IPS-18c (cell line): ENCODE measurements around the gene TRABD2B.

Experiments used
- H3K4me3 ChIP-seq: 2 replicates; pipeline ENCODE4 v1.7.0; 2013; ENCODE audit warnings: low read depth, mild to moderate bottlenecking, low read length, moderate library complexity; ENCODE audit not compliant: insufficient read depth
- H3K9me3 ChIP-seq: one replicate; pipeline ENCODE4 v1.6.1; 2013; ENCODE audit warnings: mild to moderate bottlenecking, low read length, moderate library complexity; ENCODE audit not compliant: control insufficient read depth, insufficient read depth

Gene TRABD2B

DNA sequence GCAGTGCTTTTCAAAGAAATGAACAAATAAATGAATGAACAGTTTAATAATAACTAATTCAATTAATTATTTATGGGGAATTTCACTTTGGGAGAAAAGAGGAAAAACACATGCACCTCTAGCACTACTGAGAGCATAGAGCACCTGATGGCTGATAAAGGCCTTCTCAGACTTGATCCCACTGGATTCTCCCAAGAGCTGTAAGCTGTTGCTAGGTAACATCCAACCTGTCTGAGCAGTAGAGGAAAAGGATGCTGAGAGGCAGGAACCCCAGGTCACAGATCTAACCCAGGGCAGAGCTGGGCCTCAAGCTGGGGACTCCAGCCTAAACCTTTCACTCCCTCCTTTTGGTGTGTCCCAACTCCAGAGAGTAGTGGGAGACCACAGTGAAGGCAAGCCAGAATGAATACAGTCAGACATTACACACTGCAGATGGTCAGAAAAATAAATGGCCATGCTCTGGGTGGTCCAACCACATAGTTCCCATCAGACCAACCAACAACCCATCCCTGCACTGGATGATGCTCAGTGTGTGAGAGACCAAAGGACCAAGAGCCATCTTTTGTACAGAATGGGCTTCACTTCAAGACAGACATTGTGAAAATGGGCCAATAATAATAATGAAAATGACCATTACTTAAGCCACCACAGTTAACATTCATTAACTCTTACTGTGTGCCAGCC, 15.4 kb downstream of the TRABD2B start:
- Histone ChIP-seq H3K9me3 (peaks cover 2% of the 10 kb centered on the region), H3K4me3 (no peak overlapping the region)

DNA sequence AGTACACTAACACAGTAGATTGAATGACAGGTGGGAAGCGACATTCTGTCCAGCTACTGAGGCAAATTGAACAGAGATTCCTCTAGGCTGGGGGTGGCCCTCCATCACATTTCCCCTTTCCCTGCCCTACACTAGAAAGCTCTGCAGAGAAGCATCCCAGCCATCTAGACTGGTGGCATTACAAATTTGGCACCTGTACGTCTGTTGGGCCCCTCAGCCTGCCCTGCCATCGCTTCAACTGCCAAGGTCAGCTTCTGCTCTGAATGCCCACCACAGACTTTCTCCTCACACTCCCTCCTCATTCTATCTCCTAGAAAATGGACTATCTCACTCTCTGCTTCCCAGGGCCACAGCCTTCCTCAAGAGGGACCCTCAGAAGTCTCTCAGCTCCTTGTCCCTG, 16.7 kb downstream of the TRABD2B start:
- Histone ChIP-seq H3K9me3 (peaks cover 2% of the 10 kb centered on the region), H3K4me3 (no peak overlapping the region)

- H3K4me3 ChIP-seq = no peak overlapping the region
- H3K9me3 ChIP-seq = peaks cover 2% of the 10 kb centered on the region
Observed at GRCh38 chr1:47979724-47980123, 17.5 kb downstream of the TRABD2B start.

GRCh38 chr1:47978486-47978885, 18.7 kb downstream of the TRABD2B start:
- Histone ChIP-seq H3K9me3 (peaks cover 2% of the 10 kb centered on the region), H3K4me3 (no peak overlapping the region)

GRCh38 chr1:47976728-47977127, 20.5 kb downstream of the TRABD2B start:
- Histone ChIP-seq H3K4me3 (no peak overlapping the region), H3K9me3 (no peaks in the 10 kb centered on the region)

DNA sequence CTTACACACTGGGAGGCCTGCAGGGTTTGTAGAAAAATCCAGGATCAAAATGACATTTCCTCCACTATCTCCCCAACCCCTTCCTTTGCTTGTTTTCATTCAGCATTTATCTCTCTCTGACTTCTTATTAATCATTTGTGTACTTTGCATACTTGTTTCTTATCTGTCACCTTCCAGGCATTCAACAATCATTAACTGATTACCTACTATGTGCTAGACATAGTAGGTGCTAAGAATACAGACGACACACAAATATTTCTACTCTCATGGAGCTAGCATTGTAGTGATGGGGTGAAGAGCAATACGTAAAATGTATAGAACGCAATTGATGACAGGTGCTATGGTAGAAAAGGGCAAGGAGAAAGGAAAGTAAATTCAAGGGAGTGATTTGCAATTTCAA, 20.9 kb downstream of the TRABD2B start:
- H3K4me3 ChIP-seq = no peak overlapping the region
- H3K9me3 ChIP-seq = no peaks in the 10 kb centered on the region

- no peak overlapping the region for H3K4me3 ChIP-seq
- H3K9me3 ChIP-seq = no peaks in the 10 kb centered on the region
Observed at GRCh38 chr1:47975302-47975921, 21.8 kb downstream of the TRABD2B start.

DNA sequence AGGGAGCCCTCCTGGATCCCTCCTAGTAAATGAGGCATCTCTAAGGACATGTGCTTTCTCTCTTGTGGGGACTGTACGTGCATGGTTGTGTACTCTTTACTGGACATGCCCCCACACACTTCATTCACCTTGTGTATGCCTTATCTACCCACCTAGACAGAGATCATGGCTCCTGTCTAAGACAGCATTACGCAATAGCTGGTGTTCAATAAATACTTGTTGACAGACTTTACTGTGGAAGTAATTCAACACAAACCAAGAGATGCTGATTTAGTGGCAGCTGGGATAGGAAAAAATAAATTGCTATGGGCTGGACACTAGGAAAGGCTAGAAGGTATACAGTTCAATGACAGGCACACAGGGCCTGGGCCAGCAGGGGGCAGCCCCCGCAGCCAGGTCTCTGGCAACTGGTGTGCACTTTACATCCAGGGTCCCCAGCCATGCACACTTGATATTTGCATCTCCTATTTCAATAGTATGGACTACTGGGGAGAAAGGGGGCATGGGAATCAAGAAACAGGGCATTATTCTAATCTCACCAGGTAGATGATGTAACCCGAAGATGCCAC, 24.2 kb downstream of the TRABD2B start:
- no peak overlapping the region for H3K4me3 ChIP-seq
- no peaks in the 10 kb centered on the region for H3K9me3 ChIP-seq

DNA sequence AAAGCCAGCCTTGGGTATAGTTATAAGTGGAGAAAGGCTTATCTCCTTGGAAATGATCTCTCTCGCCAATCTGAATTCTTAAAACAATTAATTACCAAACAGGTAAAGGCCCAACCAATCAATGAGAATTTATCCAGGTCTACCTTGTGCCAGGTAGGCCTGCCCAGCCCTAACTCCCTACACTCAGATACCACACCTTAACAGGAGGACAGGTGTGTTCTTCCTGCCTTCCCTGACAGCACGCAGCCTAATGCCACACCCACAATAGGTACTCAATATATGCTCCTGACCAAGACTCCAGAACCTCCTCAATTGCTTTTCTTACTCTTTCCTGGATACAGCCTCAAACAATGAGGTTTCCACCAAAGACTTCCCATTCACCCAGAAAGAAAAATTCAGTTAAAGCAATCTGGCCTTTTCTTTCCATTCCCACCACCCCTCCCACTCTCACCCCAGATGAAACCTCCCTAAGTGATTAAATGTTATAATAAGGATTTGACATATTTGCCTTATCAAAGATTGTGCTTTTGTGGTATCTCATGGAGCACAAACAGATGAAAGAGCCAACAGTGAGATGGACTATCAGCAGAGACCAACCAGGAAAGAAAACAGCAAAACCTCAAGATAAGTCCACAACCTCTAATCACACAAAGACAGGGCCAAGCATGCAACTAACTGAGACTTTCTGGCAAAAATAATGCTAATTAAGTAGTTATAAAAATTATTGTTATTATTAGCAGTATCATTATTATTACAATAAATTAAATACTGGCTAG, 25.6 kb downstream of the TRABD2B start:
- no peak overlapping the region for H3K4me3 ChIP-seq
- no peaks in the 10 kb centered on the region for H3K9me3 ChIP-seq

GRCh38 chr1:47970882-47971281, 26.3 kb downstream of the TRABD2B start:
- H3K9me3 ChIP-seq = no peaks in the 10 kb centered on the region
- no peak overlapping the region for H3K4me3 ChIP-seq

GRCh38 chr1:47969478-47969877, 27.7 kb downstream of the TRABD2B start:
- Histone ChIP-seq H3K4me3 (no peak overlapping the region; the same call in 1 of the 2 replicates), H3K9me3 (no peaks in the 10 kb centered on the region)

GRCh38 chr1:47968556-47968888, 28.7 kb downstream of the TRABD2B start:
- Histone ChIP-seq H3K9me3 (no peaks in the 10 kb centered on the region), H3K4me3 (no peak overlapping the region)

DNA sequence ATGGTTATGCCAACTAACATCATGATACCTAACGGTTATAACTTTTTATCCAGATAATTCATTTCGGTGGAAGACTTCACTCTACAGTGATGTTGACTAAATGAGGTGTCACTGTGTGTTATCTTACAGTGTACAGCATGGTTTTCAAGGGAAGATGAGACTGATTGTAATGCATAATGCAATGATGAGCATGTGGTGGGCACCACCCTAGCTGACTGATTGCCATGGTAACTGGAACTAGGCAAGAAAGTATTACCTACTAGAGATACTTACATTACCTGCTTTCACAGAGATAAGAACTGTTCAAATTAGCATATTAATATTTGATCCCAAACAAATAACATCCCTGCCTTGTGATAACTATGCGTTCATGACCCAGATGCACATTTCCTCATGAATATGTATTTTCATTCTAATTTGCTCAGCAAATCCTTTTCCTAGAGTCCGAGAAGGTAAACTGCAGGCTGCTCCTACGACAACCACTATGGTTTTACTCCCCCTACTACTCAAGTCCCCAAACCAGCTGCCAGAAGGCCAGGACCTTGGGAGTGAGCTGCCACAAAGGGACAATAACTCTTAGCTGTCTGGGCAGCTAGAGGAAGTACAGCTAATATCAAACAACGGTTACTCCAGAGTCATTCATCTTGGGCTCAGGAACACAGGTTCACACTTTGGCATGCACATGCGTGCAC, 29.2 kb downstream of the TRABD2B start:
- H3K4me3 ChIP-seq = no peak overlapping the region
- no peaks in the 10 kb centered on the region for H3K9me3 ChIP-seq

- H3K4me3 ChIP-seq = no peak overlapping the region
Observed at GRCh38 chr1:47965816-47966215, 31.4 kb downstream of the TRABD2B start.

DNA sequence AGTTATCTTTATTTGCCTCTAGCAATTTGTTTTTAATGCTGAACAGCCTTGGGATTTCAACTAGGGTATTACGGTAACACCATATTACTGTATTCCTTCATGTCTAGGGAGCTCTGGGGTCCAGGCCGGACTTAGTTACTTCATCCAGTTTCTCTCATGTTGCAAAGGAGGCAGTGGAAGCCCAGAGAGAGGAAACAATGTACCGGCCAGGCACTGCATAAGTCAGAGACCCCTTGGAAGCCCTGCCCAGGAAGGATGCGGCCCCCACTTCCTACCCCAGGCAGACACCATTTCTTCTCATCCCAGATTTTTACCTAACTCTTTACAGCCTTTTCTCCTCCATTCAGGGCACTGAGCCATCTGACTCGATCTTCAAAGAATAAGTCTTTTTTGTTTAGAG, 32.5 kb downstream of the TRABD2B start:
- no peak overlapping the region for H3K4me3 ChIP-seq

More at GRCh38 chr1:47965816-47966215, 31.4 kb downstream of the TRABD2B start:
- no peaks in the 10 kb centered on the region for H3K9me3 ChIP-seq

GRCh38 chr1:47963568-47964358, 33.4 kb downstream of the TRABD2B start:
- Histone ChIP-seq H3K4me3 (no peak overlapping the region), H3K9me3 (no peaks in the 10 kb centered on the region)

More for the DNA sequence above, 32.5 kb downstream of the TRABD2B start:
- H3K9me3 ChIP-seq = no peaks in the 10 kb centered on the region
